ENCODE measurements around the gene LIMS2. TPM values are rescaled to one million over a fixed set of nuclear protein-coding genes. Genes with fewer than 3 reads are reported as not detected.

Gene LIMS2
- total RNA-seq, 2 donors from 2014 or later = 9.6 to 21.4 TPM

DNA sequence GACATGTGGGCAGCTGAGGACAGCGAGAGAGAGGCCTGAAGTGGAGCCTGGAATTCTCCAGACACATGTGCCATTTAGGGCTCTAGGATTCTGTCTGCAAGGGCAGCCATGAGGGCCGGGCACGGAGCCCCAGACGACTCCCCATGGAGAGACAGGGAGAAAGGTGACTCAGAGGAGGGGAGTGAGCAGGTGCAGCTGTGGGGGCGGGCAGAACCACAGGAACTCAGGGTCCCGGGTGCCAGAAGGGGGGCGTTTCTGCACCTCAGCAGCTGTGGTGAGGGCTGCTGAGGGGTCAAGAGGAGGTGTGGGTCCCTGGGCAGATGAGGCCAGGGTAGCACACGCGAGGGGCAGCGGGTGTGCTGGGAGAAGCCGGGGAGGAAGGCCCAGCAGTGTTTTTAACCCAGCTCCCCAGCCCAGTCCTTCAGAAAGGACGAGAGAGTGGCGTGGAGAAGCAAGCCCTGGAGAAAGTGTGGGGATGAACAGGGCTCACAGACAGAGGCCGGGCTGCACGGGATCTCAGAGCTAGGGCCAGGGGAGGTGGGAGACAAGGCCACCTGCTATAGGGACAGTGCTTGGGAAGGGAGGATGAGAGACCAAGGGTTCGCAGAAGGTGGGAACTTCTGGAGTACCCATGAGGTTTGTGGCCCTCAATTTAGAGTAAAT, 21.8 kb downstream of the LIMS2 start:
- DNase-seq = no peak
- no peak for ATAC-seq
- no peaks in the 10 kb centered on the region for H3K27me3 ChIP-seq
- intact Hi-C loops (cut with DNase I) = no loop called here
- H3K36me3 ChIP-seq (replicated peaks in 1 of 2; ENCODE audit: insufficient read depth in 1 of 2, low read depth in 2 of 2) = no peaks in the 10 kb centered on the region
- H3K27ac ChIP-seq = no peak overlapping the region
- H3K4me3 ChIP-seq = no peak overlapping the region
- TF ChIP-seq, protein P1, sequence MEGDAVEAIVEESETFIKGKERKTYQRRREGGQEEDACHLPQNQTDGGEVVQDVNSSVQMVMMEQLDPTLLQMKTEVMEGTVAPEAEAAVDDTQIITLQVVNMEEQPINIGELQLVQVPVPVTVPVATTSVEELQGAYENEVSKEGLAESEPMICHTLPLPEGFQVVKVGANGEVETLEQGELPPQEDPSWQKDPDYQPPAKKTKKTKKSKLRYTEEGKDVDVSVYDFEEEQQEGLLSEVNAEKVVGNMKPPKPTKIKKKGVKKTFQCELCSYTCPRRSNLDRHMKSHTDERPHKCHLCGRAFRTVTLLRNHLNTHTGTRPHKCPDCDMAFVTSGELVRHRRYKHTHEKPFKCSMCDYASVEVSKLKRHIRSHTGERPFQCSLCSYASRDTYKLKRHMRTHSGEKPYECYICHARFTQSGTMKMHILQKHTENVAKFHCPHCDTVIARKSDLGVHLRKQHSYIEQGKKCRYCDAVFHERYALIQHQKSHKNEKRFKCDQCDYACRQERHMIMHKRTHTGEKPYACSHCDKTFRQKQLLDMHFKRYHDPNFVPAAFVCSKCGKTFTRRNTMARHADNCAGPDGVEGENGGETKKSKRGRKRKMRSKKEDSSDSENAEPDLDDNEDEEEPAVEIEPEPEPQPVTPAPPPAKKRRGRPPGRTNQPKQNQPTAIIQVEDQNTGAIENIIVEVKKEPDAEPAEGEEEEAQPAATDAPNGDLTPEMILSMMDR (IDR thresholded peaks at IDR 0.05) = no peak
- no peak for TF ChIP-seq POLR2A (IDR thresholded peaks at IDR 0.05)
- no peaks in the 10 kb centered on the region for H3K9me3 ChIP-seq
- peaks cover 12% of the 10 kb centered on the region for H3K4me1 ChIP-seq
- 59 to 66% methylated on average over 16 of the region's 16 CpGs for WGBS, 2 donors

DNA sequence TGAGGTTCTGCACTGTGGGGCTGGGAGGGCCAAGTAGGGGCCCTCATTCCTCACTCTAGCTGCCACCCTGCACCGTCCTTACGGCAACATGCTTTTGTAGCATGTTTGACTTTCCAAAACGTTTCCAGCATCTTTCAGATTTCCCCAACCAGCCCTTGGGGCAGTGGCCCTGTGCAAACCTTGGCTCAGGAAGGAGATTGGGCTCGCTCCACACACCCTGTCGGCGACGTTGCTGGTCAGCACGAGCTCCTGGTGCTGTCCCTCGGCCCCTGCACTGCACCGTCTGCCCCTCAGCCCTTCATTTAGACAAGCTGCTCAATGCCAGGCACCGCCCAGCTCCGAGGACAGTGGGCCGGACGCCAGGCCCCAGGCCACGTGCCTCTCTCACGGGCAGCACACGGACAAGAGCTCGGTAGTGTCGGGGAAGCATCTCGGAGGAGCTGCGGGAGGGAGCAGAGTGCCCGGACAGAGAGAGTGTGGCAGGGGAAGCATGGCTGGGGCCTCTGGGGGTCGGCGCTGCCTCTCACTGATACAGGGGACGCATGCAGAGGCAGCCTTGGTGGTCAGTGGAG, 22.5 kb downstream of the LIMS2 start:
- H3K27me3 ChIP-seq = no peaks in the 10 kb centered on the region
- H3K4me3 ChIP-seq = no peak overlapping the region
- 70 to 73% methylated on average over 25 of the region's 25 CpGs for WGBS, 2 donors
- no peak overlapping the region for H3K27ac ChIP-seq
- TF ChIP-seq, protein P1 (IDR thresholded peaks at IDR 0.05) = no peak
- no peak for TF ChIP-seq POLR2A (IDR thresholded peaks at IDR 0.05)
- H3K4me1 ChIP-seq = peaks cover 12% of the 10 kb centered on the region
- intact Hi-C loops (cut with DNase I) = no loop called here
- ATAC-seq = no peak
- DNase-seq = no peak
- no peaks in the 10 kb centered on the region for H3K9me3 ChIP-seq
- no peaks in the 10 kb centered on the region for H3K36me3 ChIP-seq (replicated peaks in 1 of 2; ENCODE audit: insufficient read depth in 1 of 2, low read depth in 2 of 2)

DNA sequence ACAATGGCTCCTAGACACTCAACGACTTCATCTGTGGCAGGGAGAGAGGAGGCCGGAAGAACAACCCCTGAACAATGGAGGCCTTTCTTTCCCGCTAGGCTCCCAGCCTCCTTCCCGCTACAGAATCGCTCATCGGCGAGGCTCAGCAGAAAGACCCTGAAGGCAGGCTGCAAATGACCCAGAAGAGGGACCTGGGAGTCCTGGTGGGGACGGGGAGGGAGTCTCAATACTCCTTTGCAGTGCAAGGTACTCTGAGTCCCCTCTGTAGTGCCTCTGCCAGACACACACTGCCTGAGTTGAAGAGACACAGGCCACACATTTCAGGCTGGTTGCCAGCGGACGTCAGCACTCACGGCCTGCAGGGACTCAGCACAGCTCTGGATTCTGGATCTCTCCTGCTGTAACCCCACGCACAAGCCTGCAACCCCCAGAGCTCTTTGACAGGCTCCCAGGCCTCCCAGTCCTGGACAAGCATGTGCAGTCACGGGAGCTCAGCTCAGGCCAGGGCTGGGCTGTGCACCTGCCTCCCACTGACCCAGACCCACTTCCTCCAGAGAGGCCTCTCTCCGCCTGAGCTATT, 23.3 kb downstream of the LIMS2 start:
- Histone ChIP-seq H3K36me3 (replicated peaks in 1 of 2; ENCODE audit: insufficient read depth in 1 of 2, low read depth in 2 of 2) (no peaks in the 10 kb centered on the region), H3K9me3 (no peaks in the 10 kb centered on the region), H3K4me1 (peaks cover 12% of the 10 kb centered on the region), H3K27ac (peak overlapping the region in 1 of 4 donors; percentile 6), H3K4me3 (no peak overlapping the region), H3K27me3 (no peaks in the 10 kb centered on the region)
- ATAC-seq (peak; percentile 38), DNase-seq (peak; percentile 36 to 52 (median 43))
- intact Hi-C loops (cut with DNase I) = no loop called here
- TF ChIP-seq, protein P1 (IDR thresholded peaks at IDR 0.05) = no peak
- TF ChIP-seq POLR2A (IDR thresholded peaks at IDR 0.05) = no peak
- WGBS, 2 donors = 59 to 82% methylated on average over 13 to 14 of the region's 14 CpGs

DNA sequence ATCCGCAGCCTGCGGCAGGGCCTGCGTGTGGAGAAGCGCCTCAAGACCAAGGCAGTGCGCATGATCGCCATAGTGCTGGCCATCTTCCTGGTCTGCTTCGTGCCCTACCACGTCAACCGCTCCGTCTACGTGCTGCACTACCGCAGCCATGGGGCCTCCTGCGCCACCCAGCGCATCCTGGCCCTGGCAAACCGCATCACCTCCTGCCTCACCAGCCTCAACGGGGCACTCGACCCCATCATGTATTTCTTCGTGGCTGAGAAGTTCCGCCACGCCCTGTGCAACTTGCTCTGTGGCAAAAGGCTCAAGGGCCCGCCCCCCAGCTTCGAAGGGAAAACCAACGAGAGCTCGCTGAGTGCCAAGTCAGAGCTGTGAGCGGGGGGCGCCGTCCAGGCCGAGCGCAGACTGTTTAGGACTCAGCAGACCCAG, 23.9 kb downstream of the LIMS2 start:
- H3K9me3 ChIP-seq = no peaks in the 10 kb centered on the region
- no peak overlapping the region for H3K4me3 ChIP-seq
- TF ChIP-seq, protein P1 (IDR thresholded peaks at IDR 0.05) = no peak
- no peak for TF ChIP-seq POLR2A (IDR thresholded peaks at IDR 0.05)
- intact Hi-C loops (cut with DNase I) = no loop called here
- H3K36me3 ChIP-seq (replicated peaks in 1 of 2; ENCODE audit: insufficient read depth in 1 of 2, low read depth in 2 of 2) = no peaks in the 10 kb centered on the region
- 86 to 93% methylated on average over 16 to 29 of the region's 29 CpGs for WGBS, 2 donors
- H3K27me3 ChIP-seq = no peaks in the 10 kb centered on the region
- no peak for DNase-seq
- peaks cover 12% of the 10 kb centered on the region for H3K4me1 ChIP-seq
- no peak for ATAC-seq
- H3K27ac ChIP-seq = no peak overlapping the region

All from body of pancreas (tissue), 4 donors.